Measurements from ENCODE around the gene YBX1.

YBX1 gene

DNA sequence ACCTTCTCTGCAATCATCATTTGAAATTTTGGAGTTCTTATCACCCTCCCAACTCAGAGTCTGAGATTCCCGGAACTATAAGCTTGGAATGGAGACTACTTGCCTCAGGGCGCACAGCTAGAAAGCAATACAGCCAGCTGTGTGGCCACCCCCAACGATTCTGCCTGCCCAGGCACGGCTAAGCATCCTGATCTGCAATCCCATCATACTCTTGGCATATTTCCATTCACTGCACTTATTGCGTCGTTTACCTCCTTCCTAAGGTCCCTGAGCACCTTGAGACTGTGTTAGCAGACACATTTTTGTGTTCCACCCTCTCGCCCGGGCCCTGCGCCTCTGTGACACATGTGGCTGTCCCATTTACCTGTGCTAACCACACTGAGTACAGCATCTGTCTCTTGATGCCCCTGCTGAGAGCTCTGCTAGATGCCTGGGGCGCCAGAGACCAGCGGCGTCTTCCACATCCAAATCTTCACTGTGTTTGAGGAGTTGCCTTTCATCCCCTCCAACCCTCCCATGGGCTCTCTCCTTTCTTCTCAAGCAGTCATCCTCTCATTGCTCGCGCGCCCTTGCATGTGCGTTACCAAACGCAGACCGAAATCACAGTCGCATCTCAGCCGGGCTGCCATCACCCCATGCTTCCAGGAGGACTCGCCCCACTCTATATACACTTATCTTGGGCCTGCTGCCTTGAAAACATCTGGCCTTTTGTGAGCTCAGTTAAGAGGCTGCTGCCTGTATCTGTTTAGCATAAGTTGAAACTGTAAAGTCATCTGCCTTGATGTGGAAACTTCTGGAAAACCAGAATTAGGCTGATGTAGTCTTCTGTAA is 61.3 kb downstream of the YBX1 start:
- TF ChIP-seq TAF1 (IDR thresholded peaks at IDR 0.05; ENCODE audit: borderline replicate concordance, insufficient read depth, low read length) (no peak), SIN3A (IDR thresholded peaks at IDR 0.05; ENCODE audit: borderline replicate concordance, insufficient read depth, low read length) (no peak), POLR2AphosphoS5 (IDR thresholded peaks at IDR 0.05; ENCODE audit: low read depth, low read length) (no peak), FOXP2 (optimal IDR thresholded peaks at IDR 0.05; ENCODE audit: borderline replicate concordance, extremely low read depth, extremely low read length, insufficient read depth) (no peak)
- TF ChIP-seq, protein P1, sequence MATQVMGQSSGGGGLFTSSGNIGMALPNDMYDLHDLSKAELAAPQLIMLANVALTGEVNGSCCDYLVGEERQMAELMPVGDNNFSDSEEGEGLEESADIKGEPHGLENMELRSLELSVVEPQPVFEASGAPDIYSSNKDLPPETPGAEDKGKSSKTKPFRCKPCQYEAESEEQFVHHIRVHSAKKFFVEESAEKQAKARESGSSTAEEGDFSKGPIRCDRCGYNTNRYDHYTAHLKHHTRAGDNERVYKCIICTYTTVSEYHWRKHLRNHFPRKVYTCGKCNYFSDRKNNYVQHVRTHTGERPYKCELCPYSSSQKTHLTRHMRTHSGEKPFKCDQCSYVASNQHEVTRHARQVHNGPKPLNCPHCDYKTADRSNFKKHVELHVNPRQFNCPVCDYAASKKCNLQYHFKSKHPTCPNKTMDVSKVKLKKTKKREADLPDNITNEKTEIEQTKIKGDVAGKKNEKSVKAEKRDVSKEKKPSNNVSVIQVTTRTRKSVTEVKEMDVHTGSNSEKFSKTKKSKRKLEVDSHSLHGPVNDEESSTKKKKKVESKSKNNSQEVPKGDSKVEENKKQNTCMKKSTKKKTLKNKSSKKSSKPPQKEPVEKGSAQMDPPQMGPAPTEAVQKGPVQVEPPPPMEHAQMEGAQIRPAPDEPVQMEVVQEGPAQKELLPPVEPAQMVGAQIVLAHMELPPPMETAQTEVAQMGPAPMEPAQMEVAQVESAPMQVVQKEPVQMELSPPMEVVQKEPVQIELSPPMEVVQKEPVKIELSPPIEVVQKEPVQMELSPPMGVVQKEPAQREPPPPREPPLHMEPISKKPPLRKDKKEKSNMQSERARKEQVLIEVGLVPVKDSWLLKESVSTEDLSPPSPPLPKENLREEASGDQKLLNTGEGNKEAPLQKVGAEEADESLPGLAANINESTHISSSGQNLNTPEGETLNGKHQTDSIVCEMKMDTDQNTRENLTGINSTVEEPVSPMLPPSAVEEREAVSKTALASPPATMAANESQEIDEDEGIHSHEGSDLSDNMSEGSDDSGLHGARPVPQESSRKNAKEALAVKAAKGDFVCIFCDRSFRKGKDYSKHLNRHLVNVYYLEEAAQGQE (IDR thresholded peaks at IDR 0.05; ENCODE audit: insufficient read depth in 1 of 2, low read depth in 2 of 2, low read length in 2 of 2), result no peak

DNA sequence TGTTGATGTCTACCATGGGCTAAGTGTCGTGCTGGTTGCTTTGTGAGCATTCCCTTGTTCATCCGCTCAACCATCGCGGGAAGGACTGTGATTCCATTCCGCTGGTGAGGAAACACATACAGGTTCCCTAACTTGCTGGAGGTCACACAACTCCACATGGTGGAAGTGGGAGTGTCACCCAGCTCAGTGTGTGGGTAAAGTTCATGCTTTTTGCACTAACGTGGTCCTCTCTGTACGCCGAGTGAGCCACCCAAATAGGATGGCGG is 61.9 kb downstream of the YBX1 start:
- no peak for TF ChIP-seq FOXP2 (optimal IDR thresholded peaks at IDR 0.05; ENCODE audit: borderline replicate concordance, extremely low read depth, extremely low read length, insufficient read depth)
- no peak for TF ChIP-seq POLR2AphosphoS5 (IDR thresholded peaks at IDR 0.05; ENCODE audit: low read depth, low read length)
- TF ChIP-seq, protein P1 (IDR thresholded peaks at IDR 0.05; ENCODE audit: insufficient read depth in 1 of 2, low read depth in 2 of 2, low read length in 2 of 2), result no peak
- no peak for TF ChIP-seq SIN3A (IDR thresholded peaks at IDR 0.05; ENCODE audit: borderline replicate concordance, insufficient read depth, low read length)
- TF ChIP-seq TAF1 (IDR thresholded peaks at IDR 0.05; ENCODE audit: borderline replicate concordance, insufficient read depth, low read length), result no peak

DNA sequence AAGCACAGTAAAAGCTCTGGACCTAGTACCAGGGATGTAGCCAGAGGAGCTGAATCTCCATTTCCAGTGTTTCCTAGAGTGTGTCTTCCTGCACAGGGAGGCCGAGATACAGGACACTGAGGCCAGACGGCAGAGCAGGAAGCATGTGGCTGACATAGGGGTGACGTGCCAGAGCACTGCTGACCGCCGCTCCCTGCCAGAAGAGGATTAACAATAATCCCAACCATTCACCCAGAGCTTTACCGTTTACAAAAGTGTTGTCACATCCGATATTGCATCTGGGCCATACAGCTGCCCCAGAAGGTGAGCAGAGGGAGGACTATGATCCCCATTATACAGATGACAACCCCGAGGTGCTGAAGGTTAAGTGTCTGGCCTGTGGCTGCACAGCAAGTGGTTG is 63.6 kb downstream of the YBX1 start:
- TF ChIP-seq FOXP2 (optimal IDR thresholded peaks at IDR 0.05; ENCODE audit: borderline replicate concordance, extremely low read depth, extremely low read length, insufficient read depth) (no peak), TAF1 (IDR thresholded peaks at IDR 0.05; ENCODE audit: borderline replicate concordance, insufficient read depth, low read length) (no peak)

DNA sequence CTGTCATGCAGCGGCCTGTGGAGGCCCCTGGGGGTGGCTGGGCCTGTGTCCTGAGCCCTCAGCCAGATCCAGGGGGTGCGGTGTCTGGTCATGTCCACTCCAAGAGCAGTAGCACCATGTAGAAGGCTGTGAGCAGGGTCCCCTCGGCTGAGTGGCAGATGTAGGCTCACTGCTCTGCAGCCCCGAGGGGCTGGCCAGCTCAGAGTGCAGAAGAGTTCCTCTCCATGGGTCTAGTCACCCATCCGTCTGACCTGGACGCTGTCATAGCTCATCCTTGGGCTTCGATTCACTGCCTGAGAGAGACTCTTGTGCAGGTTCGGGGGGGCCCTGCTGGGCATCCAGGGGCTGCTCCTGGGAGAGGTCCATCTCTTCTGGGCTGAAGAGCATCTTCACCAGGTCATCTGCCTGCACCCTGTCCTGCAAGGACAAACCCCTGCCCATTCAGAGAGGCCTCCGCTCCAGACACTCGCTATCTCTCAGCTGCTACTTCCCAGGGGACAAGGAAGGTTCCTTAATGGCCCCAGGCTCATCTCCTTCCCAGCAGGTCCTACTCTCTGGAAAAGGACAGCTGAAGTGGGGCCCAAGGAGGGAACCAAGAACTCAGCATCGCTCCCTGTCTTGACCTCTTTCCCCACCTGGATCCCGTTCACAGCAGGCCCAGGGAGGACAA is 64.4 kb downstream of the YBX1 start:
- TF ChIP-seq, protein P1 (IDR thresholded peaks at IDR 0.05; ENCODE audit: insufficient read depth in 1 of 2, low read depth in 2 of 2, low read length in 2 of 2), result no peak
- TF ChIP-seq SIN3A (IDR thresholded peaks at IDR 0.05; ENCODE audit: borderline replicate concordance, insufficient read depth, low read length) (no peak), POLR2AphosphoS5 (IDR thresholded peaks at IDR 0.05; ENCODE audit: low read depth, low read length) (no peak), FOXP2 (optimal IDR thresholded peaks at IDR 0.05; ENCODE audit: borderline replicate concordance, extremely low read depth, extremely low read length, insufficient read depth) (no peak), TAF1 (IDR thresholded peaks at IDR 0.05; ENCODE audit: borderline replicate concordance, insufficient read depth, low read length) (no peak)

DNA sequence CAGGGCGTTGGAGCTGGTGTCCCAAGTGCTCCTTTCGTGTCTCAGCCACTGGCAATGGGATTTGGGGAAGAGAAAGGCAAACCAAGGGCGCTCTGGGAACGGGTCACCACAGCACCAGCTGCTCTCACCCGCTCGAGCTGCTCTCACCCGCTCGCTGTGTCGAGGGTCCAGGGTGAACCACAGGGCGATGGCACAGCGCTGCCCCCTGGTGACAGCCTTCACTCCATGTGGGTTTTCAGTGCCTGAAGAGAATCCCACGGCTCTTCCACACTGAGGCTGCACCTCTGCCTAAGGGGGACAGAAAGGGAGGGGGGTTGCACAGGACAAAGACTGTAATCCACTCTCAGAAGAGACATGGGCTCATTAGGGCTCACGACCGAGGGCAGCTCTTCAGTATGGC is 64.9 kb downstream of the YBX1 start:
- TF ChIP-seq TAF1 (IDR thresholded peaks at IDR 0.05; ENCODE audit: borderline replicate concordance, insufficient read depth, low read length), result no peak
- TF ChIP-seq POLR2AphosphoS5 (IDR thresholded peaks at IDR 0.05; ENCODE audit: low read depth, low read length), result no peak
- TF ChIP-seq SIN3A (IDR thresholded peaks at IDR 0.05; ENCODE audit: borderline replicate concordance, insufficient read depth, low read length), result no peak
- TF ChIP-seq, protein P1 (IDR thresholded peaks at IDR 0.05; ENCODE audit: insufficient read depth in 1 of 2, low read depth in 2 of 2, low read length in 2 of 2), result no peak
- no peak for TF ChIP-seq FOXP2 (optimal IDR thresholded peaks at IDR 0.05; ENCODE audit: borderline replicate concordance, extremely low read depth, extremely low read length, insufficient read depth)
